Measurements from ENCODE around the gene ADGRA3. TPM values are rescaled to one million over a fixed set of nuclear protein-coding genes. Genes with fewer than 3 reads are reported as not detected.

Gene ADGRA3
- total RNA-seq, 6 donors from 2014 or later: 9.2 to 32.7 (median 17.2) TPM

DNA sequence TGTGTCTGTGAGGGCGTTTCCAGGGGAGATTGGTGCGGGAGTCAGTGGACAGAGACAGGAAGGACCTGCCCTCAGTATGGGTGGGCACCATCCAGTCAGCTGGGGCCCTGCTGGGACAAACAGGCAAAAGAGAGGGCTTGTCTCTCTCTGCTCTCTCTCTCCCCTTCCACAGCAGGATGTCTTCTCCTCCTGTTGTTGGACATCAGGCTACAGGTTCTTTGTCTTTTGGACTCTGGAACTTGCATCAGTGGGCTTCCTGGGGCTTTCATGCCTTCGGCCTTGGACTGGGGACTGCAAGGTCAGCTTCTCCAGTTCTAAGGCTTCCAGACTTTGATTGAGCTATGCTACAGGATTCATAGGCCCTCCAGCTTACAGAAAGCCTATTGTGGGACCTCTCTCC lies 59.6 kb downstream of the ADGRA3 start:
- H3K4me3 ChIP-seq: no peak overlapping the region
- H3K27ac ChIP-seq: no peak overlapping the region
- H3K27me3 ChIP-seq: no peaks in the 10 kb centered on the region
- no peaks in the 10 kb centered on the region for H3K4me1 ChIP-seq
- DNase-seq (no peak), ATAC-seq (ENCODE audit: low FRiP score in 2 of 2) (no peak)
- H3K36me3 ChIP-seq: no peaks in the 10 kb centered on the region
- no peak for TF ChIP-seq CTCF (IDR thresholded peaks at IDR 0.05)
- TF ChIP-seq EP300 (IDR thresholded peaks at IDR 0.05): no peak
- no peak for TF ChIP-seq POLR2AphosphoS5 (IDR thresholded peaks at IDR 0.05)
- no peak for TF ChIP-seq POLR2A (IDR thresholded peaks at IDR 0.05)
- H3K9me3 ChIP-seq: no peaks in the 10 kb centered on the region
- 74 to 89% methylated on average over 3 of the region's 3 CpGs for WGBS, 2 donors

GRCh38 chr4:22454955-22455354 lies 60.9 kb downstream of the ADGRA3 start:
- Histone ChIP-seq H3K4me3 (no peak overlapping the region), H3K27ac (no peak overlapping the region), H3K9me3 (no peaks in the 10 kb centered on the region), H3K27me3 (no peaks in the 10 kb centered on the region), H3K36me3 (no peaks in the 10 kb centered on the region), H3K4me1 (no peaks in the 10 kb centered on the region)
- ATAC-seq (ENCODE audit: low FRiP score in 2 of 2): peak in 1 of 2 donors; percentile 58
- TF ChIP-seq POLR2A (IDR thresholded peaks at IDR 0.05) (no peak), EP300 (IDR thresholded peaks at IDR 0.05) (no peak), CTCF (IDR thresholded peaks at IDR 0.05) (no peak), POLR2AphosphoS5 (IDR thresholded peaks at IDR 0.05) (no peak)
- no peak for DNase-seq
- 48 to 67% methylated on average over 3 of the region's 3 CpGs for WGBS, 2 donors

GRCh38 chr4:22454216-22454838 lies 61.5 kb downstream of the ADGRA3 start:
- H3K27me3 ChIP-seq: no peaks in the 10 kb centered on the region
- 83 to 88% methylated on average over 3 of the region's 3 CpGs for WGBS, 2 donors
- ATAC-seq (ENCODE audit: low FRiP score in 2 of 2) (no peak), DNase-seq (no peak)
- H3K4me3 ChIP-seq: no peak overlapping the region
- no peak overlapping the region for H3K27ac ChIP-seq
- H3K4me1 ChIP-seq: no peaks in the 10 kb centered on the region
- no peaks in the 10 kb centered on the region for H3K9me3 ChIP-seq
- no peaks in the 10 kb centered on the region for H3K36me3 ChIP-seq
- TF ChIP-seq POLR2AphosphoS5 (IDR thresholded peaks at IDR 0.05): no peak
- TF ChIP-seq POLR2A (IDR thresholded peaks at IDR 0.05): no peak
- TF ChIP-seq EP300 (IDR thresholded peaks at IDR 0.05): no peak
- no peak for TF ChIP-seq CTCF (IDR thresholded peaks at IDR 0.05)

- ATAC-seq (ENCODE audit: low FRiP score in 2 of 2): no peak
- H3K4me3 ChIP-seq: no peak overlapping the region
- DNase-seq: no peak
- H3K27me3 ChIP-seq: no peaks in the 10 kb centered on the region
- H3K4me1 ChIP-seq: no peaks in the 10 kb centered on the region
- no peaks in the 10 kb centered on the region for H3K36me3 ChIP-seq
- TF ChIP-seq EP300 (IDR thresholded peaks at IDR 0.05): no peak
- TF ChIP-seq POLR2AphosphoS5 (IDR thresholded peaks at IDR 0.05): no peak
- no peak for TF ChIP-seq CTCF (IDR thresholded peaks at IDR 0.05)
- no peak for TF ChIP-seq POLR2A (IDR thresholded peaks at IDR 0.05)
- 93% methylated on average over 6 of the region's 6 CpGs for WGBS, 2 donors
- no peaks in the 10 kb centered on the region for H3K9me3 ChIP-seq
- no peak overlapping the region for H3K27ac ChIP-seq
These were observed 71.1 kb downstream of the ADGRA3 start for GRCh38 chr4:22444813-22445212.

GRCh38 chr4:22442956-22443355 lies 72.9 kb downstream of the ADGRA3 start:
- Histone ChIP-seq H3K4me3 (no peak overlapping the region), H3K4me1 (no peaks in the 10 kb centered on the region), H3K36me3 (no peaks in the 10 kb centered on the region), H3K9me3 (no peaks in the 10 kb centered on the region), H3K27me3 (no peaks in the 10 kb centered on the region), H3K27ac (no peak overlapping the region)
- 85 to 87% methylated on average over 2 of the region's 2 CpGs for whole genome bisulfite sequencing, 2 donors
- ATAC-seq (ENCODE audit: low FRiP score in 2 of 2): no peak
- no peak for DNase-seq
- no peak for TF ChIP-seq CTCF (IDR thresholded peaks at IDR 0.05)

Data from upper lobe of left lung (tissue), 6 donors.